Testis (tissue), 2 donors: ENCODE measurements around the gene CARHSP1.

Experiments used
- POLR2A ChIP-seq: fragments of 450-650 bp; IDR thresholded peaks from one replicate; pipeline ENCODE4 v1.6.1; 2017; ENCODE audit warnings: antibody characterized with exemption, mild to moderate bottlenecking, moderate library complexity
- TF ChIP-seq, protein P1 (sequence below), 3 experiments: fragments of 450-650 bp in 2 of 3; fragments of 200-600 bp in 1 of 3; sonication (generic) in 1 of 3; IDR thresholded peaks; one replicate each; pipeline ENCODE4 v1.5.1; 2016 to 2019; ENCODE audit warnings: antibody characterized with exemption in 3 of 3, mild to moderate bottlenecking in 2 of 3, moderate library complexity in 1 of 3

- TF ChIP-seq, protein P1, sequence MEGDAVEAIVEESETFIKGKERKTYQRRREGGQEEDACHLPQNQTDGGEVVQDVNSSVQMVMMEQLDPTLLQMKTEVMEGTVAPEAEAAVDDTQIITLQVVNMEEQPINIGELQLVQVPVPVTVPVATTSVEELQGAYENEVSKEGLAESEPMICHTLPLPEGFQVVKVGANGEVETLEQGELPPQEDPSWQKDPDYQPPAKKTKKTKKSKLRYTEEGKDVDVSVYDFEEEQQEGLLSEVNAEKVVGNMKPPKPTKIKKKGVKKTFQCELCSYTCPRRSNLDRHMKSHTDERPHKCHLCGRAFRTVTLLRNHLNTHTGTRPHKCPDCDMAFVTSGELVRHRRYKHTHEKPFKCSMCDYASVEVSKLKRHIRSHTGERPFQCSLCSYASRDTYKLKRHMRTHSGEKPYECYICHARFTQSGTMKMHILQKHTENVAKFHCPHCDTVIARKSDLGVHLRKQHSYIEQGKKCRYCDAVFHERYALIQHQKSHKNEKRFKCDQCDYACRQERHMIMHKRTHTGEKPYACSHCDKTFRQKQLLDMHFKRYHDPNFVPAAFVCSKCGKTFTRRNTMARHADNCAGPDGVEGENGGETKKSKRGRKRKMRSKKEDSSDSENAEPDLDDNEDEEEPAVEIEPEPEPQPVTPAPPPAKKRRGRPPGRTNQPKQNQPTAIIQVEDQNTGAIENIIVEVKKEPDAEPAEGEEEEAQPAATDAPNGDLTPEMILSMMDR (IDR thresholded peaks at IDR 0.05), result no peak
- TF ChIP-seq POLR2A, result no peak
Observed at GRCh38 chr16:8914098-8914497, 45.3 kb upstream of the CARHSP1 start.
